ENCODE results near the gene RPS6KB1. TPM values are rescaled to one million over a fixed set of nuclear protein-coding genes. Genes with fewer than 3 reads are reported as not detected.
"Not testable (repeated sequence)": the region's sequence is repeated elsewhere in the genome, so short reads cannot be mapped to it uniquely, and the experiment has no call there.

Gene RPS6KB1
- total RNA-seq, 2 experiments from 2014 or later, result 31.1 to 47.1 TPM

- POLR2A ChIA-PET, result interaction anchor here (0.9 to 1.8 kb wide), 3 partner anchors 10 to 125 kb away, joined by 3 read pairs; no protein-coding TSS in a partner anchor
- Histone ChIP-seq H3K4me2 (ENCODE audit: low read length) (no peak overlapping the region), H3K27ac (ENCODE audit: low read depth, low read length, poor library complexity, severe bottlenecking) (no peak overlapping the region), H2AFZ (ENCODE audit: low read length) (no peak overlapping the region), H3K36me3 (ENCODE audit: insufficient read depth, low read length) (peaks cover 74% of the 10 kb centered on the region), H3K9me3 (ENCODE audit: low read length) (no peaks in the 10 kb centered on the region), H3K9me2 (ENCODE audit: insufficient read depth, low read length) (no peaks in the 10 kb centered on the region), H3K79me2 (ENCODE audit: insufficient read depth, low read depth, low read length) (0 out of 2 replicates have a peak, but pooled peaks cover 3% of the 10 kb centered on the region), H4K20me1 (ENCODE audit: insufficient read depth, low read length) (no peaks in the 10 kb centered on the region), H3K4me3 (ENCODE audit: low read depth, low read length, poor library complexity, severe bottlenecking) (no peak overlapping the region), H3K4me1 (ENCODE audit: insufficient read depth, low read length, poor library complexity, severe bottlenecking) (no peaks in the 10 kb centered on the region)
- intact Hi-C loops (cut with micrococcal nuclease; ENCODE audit: unreplicated experiment), result loop anchor here (5.0 kb wide), 2 partner anchors 123 to 157 kb away; no protein-coding TSS in a partner anchor
- no TSS peak for BruUV-seq (replicated peaks)
- CTCF ChIA-PET (ENCODE audit: unreplicated experiment), result interaction anchor here (0.6 kb wide), 1 partner anchor 119 kb away, joined by 3 read pairs; no protein-coding TSS in a partner anchor
- TF ChIP-seq EZH2phosphoT487 (IDR thresholded peaks at IDR 0.05; ENCODE audit: borderline replicate concordance, low read depth, low read length) (no peak), CTCF (conservative IDR thresholded peaks at IDR 0.05; ENCODE audit: low read length) (peak; percentile 93)
- DNase-seq (ENCODE audit: low spot score), result peak; percentile 67
These were observed 21.4 kb downstream of the RPS6KB1 start for GRCh38 chr17:59914274-59914854.

GRCh38 chr17:59916446-59916845 is 23.5 kb downstream of the RPS6KB1 start:
- no TSS peak for BruUV-seq (replicated peaks)

GRCh38 chr17:59920637-59921036 is 27.7 kb downstream of the RPS6KB1 start:
- H4K20me1 ChIP-seq (ENCODE audit: insufficient read depth, low read length); H3K9me3 ChIP-seq (ENCODE audit: low read length); CTCF ChIA-PET (ENCODE audit: unreplicated experiment); H3K4me3 ChIP-seq (ENCODE audit: low read depth, low read length, poor library complexity, severe bottlenecking); H3K27ac ChIP-seq (ENCODE audit: low read depth, low read length, poor library complexity, severe bottlenecking); intact Hi-C loops (cut with micrococcal nuclease; ENCODE audit: unreplicated experiment); BruUV-seq (replicated peaks); H3K9me2 ChIP-seq (ENCODE audit: insufficient read depth, low read length); H3K4me1 ChIP-seq (ENCODE audit: insufficient read depth, low read length, poor library complexity, severe bottlenecking); POLR2A ChIA-PET; DNase-seq (ENCODE audit: low spot score); H3K79me2 ChIP-seq (ENCODE audit: insufficient read depth, low read depth, low read length); H2AFZ ChIP-seq (ENCODE audit: low read length); H3K4me2 ChIP-seq (ENCODE audit: low read length): not testable (repeated sequence)
- peaks cover 79% of the 10 kb centered on the region for H3K36me3 ChIP-seq (ENCODE audit: insufficient read depth, low read length)

More at GRCh38 chr17:59916446-59916845, 23.5 kb downstream of the RPS6KB1 start:
- peaks cover 82% of the 10 kb centered on the region for H3K36me3 ChIP-seq (ENCODE audit: insufficient read depth, low read length)
- H3K4me1 ChIP-seq (ENCODE audit: insufficient read depth, low read length, poor library complexity, severe bottlenecking), result no peaks in the 10 kb centered on the region
- no peak overlapping the region for H3K4me3 ChIP-seq (ENCODE audit: low read depth, low read length, poor library complexity, severe bottlenecking)
- 0 out of 2 replicates have a peak, but pooled peaks cover 3% of the 10 kb centered on the region for H3K79me2 ChIP-seq (ENCODE audit: insufficient read depth, low read depth, low read length)
- ChIA-PET CTCF (ENCODE audit: unreplicated experiment) (no interaction called here), POLR2A (no interaction called here)
- no peak overlapping the region for H2AFZ ChIP-seq (ENCODE audit: low read length)
- no peaks in the 10 kb centered on the region for H3K9me3 ChIP-seq (ENCODE audit: low read length)
- no peak overlapping the region for H3K4me2 ChIP-seq (ENCODE audit: low read length)
- no peak overlapping the region for H3K27ac ChIP-seq (ENCODE audit: low read depth, low read length, poor library complexity, severe bottlenecking)
- H3K9me2 ChIP-seq (ENCODE audit: insufficient read depth, low read length), result no peaks in the 10 kb centered on the region
- H4K20me1 ChIP-seq (ENCODE audit: insufficient read depth, low read length), result no peaks in the 10 kb centered on the region
- no peak for DNase-seq (ENCODE audit: low spot score)
- no peak for TF ChIP-seq EZH2phosphoT487 (IDR thresholded peaks at IDR 0.05; ENCODE audit: borderline replicate concordance, low read depth, low read length)
- TF ChIP-seq CTCF (conservative IDR thresholded peaks at IDR 0.05; ENCODE audit: low read length), result no peak
- intact Hi-C loops (cut with micrococcal nuclease; ENCODE audit: unreplicated experiment), result no loop called here

GRCh38 chr17:59930121-59930520 is 37.2 kb downstream of the RPS6KB1 start:
- H4K20me1 ChIP-seq (ENCODE audit: insufficient read depth, low read length); H3K4me3 ChIP-seq (ENCODE audit: low read depth, low read length, poor library complexity, severe bottlenecking); POLR2A ChIA-PET; H3K9me2 ChIP-seq (ENCODE audit: insufficient read depth, low read length); H3K27ac ChIP-seq (ENCODE audit: low read depth, low read length, poor library complexity, severe bottlenecking); DNase-seq (ENCODE audit: low spot score); H2AFZ ChIP-seq (ENCODE audit: low read length); H3K4me2 ChIP-seq (ENCODE audit: low read length); CTCF ChIA-PET (ENCODE audit: unreplicated experiment); BruUV-seq (replicated peaks); H3K9me3 ChIP-seq (ENCODE audit: low read length); H3K79me2 ChIP-seq (ENCODE audit: insufficient read depth, low read depth, low read length); intact Hi-C loops (cut with micrococcal nuclease; ENCODE audit: unreplicated experiment); H3K4me1 ChIP-seq (ENCODE audit: insufficient read depth, low read length, poor library complexity, severe bottlenecking): not testable (repeated sequence)
- H3K36me3 ChIP-seq (ENCODE audit: insufficient read depth, low read length), result peaks cover 89% of the 10 kb centered on the region

GRCh38 chr17:59930768-59931167 is 37.8 kb downstream of the RPS6KB1 start:
- H3K4me3 ChIP-seq (ENCODE audit: low read depth, low read length, poor library complexity, severe bottlenecking); H3K9me2 ChIP-seq (ENCODE audit: insufficient read depth, low read length); H3K4me2 ChIP-seq (ENCODE audit: low read length); DNase-seq (ENCODE audit: low spot score); H3K27ac ChIP-seq (ENCODE audit: low read depth, low read length, poor library complexity, severe bottlenecking); H2AFZ ChIP-seq (ENCODE audit: low read length); H3K79me2 ChIP-seq (ENCODE audit: insufficient read depth, low read depth, low read length); BruUV-seq (replicated peaks); POLR2A ChIA-PET; H4K20me1 ChIP-seq (ENCODE audit: insufficient read depth, low read length); CTCF ChIA-PET (ENCODE audit: unreplicated experiment); intact Hi-C loops (cut with micrococcal nuclease; ENCODE audit: unreplicated experiment); H3K9me3 ChIP-seq (ENCODE audit: low read length); H3K4me1 ChIP-seq (ENCODE audit: insufficient read depth, low read length, poor library complexity, severe bottlenecking): not testable (repeated sequence)
- H3K36me3 ChIP-seq (ENCODE audit: insufficient read depth, low read length), result peaks cover 87% of the 10 kb centered on the region
